LNCaP clone FGC (cell line): ENCODE results near the gene SYNE4.

ENCODE experiments used
- DNase-seq: peaks from one replicate; pipeline ENCODE4 v3.0.0-alpha.2; 2011; ENCODE audit warnings: low read depth
- H3K4me3 ChIP-seq: 2 replicates; pipeline ENCODE4 v1.5.1; 2011; ENCODE audit warnings: mild to moderate bottlenecking, low read depth, low read length, control low read depth
- CTCF ChIP-seq: IDR thresholded peaks from 2 replicates; pipeline ENCODE4 v1.5.1; 2012; ENCODE audit warnings: mild to moderate bottlenecking; ENCODE audit not compliant: control insufficient read depth, insufficient read depth; ENCODE audit errors: extremely low read depth

SYNE4 gene

GRCh38 chr19:35977446-35978222, 31.0 kb downstream of the SYNE4 start:
- TF ChIP-seq CTCF = no peak
- no peak for DNase-seq

GRCh38 chr19:35975608-35976214, 32.9 kb downstream of the SYNE4 start:
- DNase-seq = no peak

More at GRCh38 chr19:35977446-35978222, 31.0 kb downstream of the SYNE4 start:
- no peak overlapping the region for H3K4me3 ChIP-seq

GRCh38 chr19:35973487-35973886, 35.1 kb downstream of the SYNE4 start:
- TF ChIP-seq CTCF = no peak
- no peak overlapping the region for H3K4me3 ChIP-seq
- DNase-seq = no peak

More at GRCh38 chr19:35975608-35976214, 32.9 kb downstream of the SYNE4 start:
- TF ChIP-seq CTCF = no peak
- H3K4me3 ChIP-seq = no peak overlapping the region

GRCh38 chr19:35966771-35967170, 41.8 kb downstream of the SYNE4 start:
- no peak for TF ChIP-seq CTCF
- DNase-seq = no peak
- no peak overlapping the region for H3K4me3 ChIP-seq

GRCh38 chr19:35963514-35963913, 45.1 kb downstream of the SYNE4 start:
- H3K4me3 ChIP-seq = no peak overlapping the region
- peak; percentile 18 for DNase-seq
- no peak for TF ChIP-seq CTCF

- DNase-seq = no peak
- no peak for TF ChIP-seq CTCF
- H3K4me3 ChIP-seq = no peak overlapping the region
Observed at GRCh38 chr19:35960432-35960972, 48.1 kb downstream of the SYNE4 start.
